SK-N-SH (cell line): Measurements from ENCODE around the gene DDX4.
"Not testable (repeated sequence)": the region's sequence is repeated elsewhere in the genome, so short reads cannot be mapped to it uniquely, and the experiment has no call there.

ENCODE experiments used
- CTCF ChIP-seq: fragments of 200-600 bp; sonication (generic); IDR thresholded peaks from 2 replicates; pipeline ENCODE4 v1.6.1; 2017; ENCODE audit warnings: antibody characterized with exemption, mild to moderate bottlenecking, moderate library complexity
- EP300 ChIP-seq, 2 experiments: IDR thresholded peaks; 2 replicates each; pipeline versions ENCODE4 v1.4.0 to v1.6.1; 2012; ENCODE audit warnings: borderline replicate concordance in 1 of 2, low read depth in 1 of 2, low read length in 1 of 2
- NFIC ChIP-seq: IDR thresholded peaks from 2 replicates; pipeline ENCODE4 v1.4.0; 2012; ENCODE audit warnings: borderline replicate concordance
- PBX3 ChIP-seq: IDR thresholded peaks from 2 replicates; pipeline ENCODE4; 2012
- RFX5 ChIP-seq: IDR thresholded peaks from 2 replicates; pipeline ENCODE4 v1.6.1; 2012; ENCODE audit warnings: mild to moderate bottlenecking, improper control_type of control experiment, low read length
- RXRA ChIP-seq: IDR thresholded peaks from 2 replicates; pipeline ENCODE4 v1.4.0; 2012; ENCODE audit warnings: low read depth, mild to moderate bottlenecking, borderline replicate concordance
- USF2 ChIP-seq: fragments of 150-350 bp; IDR thresholded peaks from 2 replicates; pipeline ENCODE4 v1.6.1; 2017; ENCODE audit warnings: antibody characterized with exemption, low read length, low read depth, borderline replicate concordance
- ZBTB33 ChIP-seq: IDR thresholded peaks from 2 replicates; pipeline ENCODE4 v1.4.0; 2012; ENCODE audit warnings: low read depth, borderline replicate concordance

GRCh38 chr5:55815939-55816338 lies 78.1 kb downstream of the DDX4 start:
- TF ChIP-seq ZBTB33; RXRA; CTCF; EP300 (IDR thresholded peaks at IDR 0.05; ENCODE audit: borderline replicate concordance in 1 of 2, low read depth in 1 of 2, low read length in 1 of 2); NFIC; USF2; PBX3; RFX5: not testable (repeated sequence)
